HUES64 (cell line): ENCODE data around the gene TMED7.

ENCODE experiments used
- H3K27ac ChIP-seq: 2 replicates; pipeline ENCODE4 v1.7.0; 2013; ENCODE audit warnings: low read depth, low read length, inconsistent platforms
- H3K27me3 ChIP-seq: 2 replicates; pipeline ENCODE4 v1.6.1; 2013; ENCODE audit warnings: mild to moderate bottlenecking, low read length; ENCODE audit not compliant: insufficient read depth
- H3K36me3 ChIP-seq: 2 replicates; pipeline ENCODE4 v1.6.1; 2013; ENCODE audit warnings: mild to moderate bottlenecking, low read length; ENCODE audit not compliant: insufficient read depth
- H3K4me1 ChIP-seq: 2 replicates; pipeline ENCODE4 v1.6.1; 2013; ENCODE audit warnings: mild to moderate bottlenecking, low read length, moderate library complexity; ENCODE audit not compliant: insufficient read depth
- H3K4me3 ChIP-seq: 2 replicates; pipeline ENCODE4 v1.5.1; 2013; ENCODE audit warnings: mild to moderate bottlenecking, low read length, moderate library complexity
- H3K9ac ChIP-seq: 2 replicates; pipeline ENCODE4 v1.6.1; 2013; ENCODE audit warnings: mild to moderate bottlenecking, low read depth, low read length
- H3K9me3 ChIP-seq: 2 replicates; pipeline ENCODE4 v1.6.1; 2013; ENCODE audit warnings: low read depth, low read length; ENCODE audit not compliant: insufficient read depth
- WGBS: fragments of 150-250, 120-280 bp; methylation state at CpG from one replicate; pipeline ENCODE4 v1.1.7; 2013; ENCODE audit warnings: missing lambda C conversion rate; 5-methylcytosine and 5-hydroxymethylcytosine counted together

TMED7 gene

GRCh38 chr5:115601701-115602590 lies 23.9 kb downstream of the TMED7 start, which contains the start of gene TICAM2:
Gene TICAM2, minus strand, starts transcription at chr5:115602479. Its CDS starts 21,223 bp downstream, at chr5:115581256.
- H3K36me3 ChIP-seq, result no peaks in the 10 kb centered on the region
- H3K4me1 ChIP-seq, result peaks cover 22% of the 10 kb centered on the region
- peak within 1 kb of the TSS; percentile 50 for H3K9ac ChIP-seq
- 3% methylated on average over 71 of the region's 71 CpGs for WGBS
- H3K4me3 ChIP-seq, result peak within 1 kb of the TSS; percentile 58
- H3K27ac ChIP-seq, result no peak within 1 kb of the TSS
- H3K9me3 ChIP-seq, result no peaks in the 10 kb centered on the region
- no peaks in the 10 kb centered on the region for H3K27me3 ChIP-seq

- WGBS, result 86% methylated on average over 3 of the region's 3 CpGs
- Histone ChIP-seq H3K27me3 (no peaks in the 10 kb centered on the region), H3K36me3 (no peaks in the 10 kb centered on the region), H3K4me3 (no peak overlapping the region), H3K9me3 (no peaks in the 10 kb centered on the region), H3K27ac (no peak overlapping the region), H3K9ac (no peak overlapping the region), H3K4me1 (peaks cover 22% of the 10 kb centered on the region)
These were observed 25.1 kb downstream of the TMED7 start for GRCh38 chr5:115600766-115601165.

- Histone ChIP-seq H3K36me3 (no peaks in the 10 kb centered on the region), H3K9me3 (no peaks in the 10 kb centered on the region), H3K27ac (no peak overlapping the region), H3K9ac (no peak overlapping the region), H3K4me3 (no peak overlapping the region), H3K27me3 (no peaks in the 10 kb centered on the region), H3K4me1 (peaks cover 22% of the 10 kb centered on the region)
- WGBS, result 80% methylated on average over 2 of the region's 2 CpGs
These were observed 25.9 kb downstream of the TMED7 start for GRCh38 chr5:115599924-115600323.

GRCh38 chr5:115599502-115599901 lies 26.3 kb downstream of the TMED7 start:
- Histone ChIP-seq H3K36me3 (no peaks in the 10 kb centered on the region), H3K27ac (no peak overlapping the region), H3K4me1 (peaks cover 22% of the 10 kb centered on the region), H3K4me3 (no peak overlapping the region), H3K9ac (no peak overlapping the region), H3K9me3 (no peaks in the 10 kb centered on the region), H3K27me3 (no peaks in the 10 kb centered on the region)
- WGBS, result 96% methylated on average over 1 of the region's 1 CpG

DNA sequence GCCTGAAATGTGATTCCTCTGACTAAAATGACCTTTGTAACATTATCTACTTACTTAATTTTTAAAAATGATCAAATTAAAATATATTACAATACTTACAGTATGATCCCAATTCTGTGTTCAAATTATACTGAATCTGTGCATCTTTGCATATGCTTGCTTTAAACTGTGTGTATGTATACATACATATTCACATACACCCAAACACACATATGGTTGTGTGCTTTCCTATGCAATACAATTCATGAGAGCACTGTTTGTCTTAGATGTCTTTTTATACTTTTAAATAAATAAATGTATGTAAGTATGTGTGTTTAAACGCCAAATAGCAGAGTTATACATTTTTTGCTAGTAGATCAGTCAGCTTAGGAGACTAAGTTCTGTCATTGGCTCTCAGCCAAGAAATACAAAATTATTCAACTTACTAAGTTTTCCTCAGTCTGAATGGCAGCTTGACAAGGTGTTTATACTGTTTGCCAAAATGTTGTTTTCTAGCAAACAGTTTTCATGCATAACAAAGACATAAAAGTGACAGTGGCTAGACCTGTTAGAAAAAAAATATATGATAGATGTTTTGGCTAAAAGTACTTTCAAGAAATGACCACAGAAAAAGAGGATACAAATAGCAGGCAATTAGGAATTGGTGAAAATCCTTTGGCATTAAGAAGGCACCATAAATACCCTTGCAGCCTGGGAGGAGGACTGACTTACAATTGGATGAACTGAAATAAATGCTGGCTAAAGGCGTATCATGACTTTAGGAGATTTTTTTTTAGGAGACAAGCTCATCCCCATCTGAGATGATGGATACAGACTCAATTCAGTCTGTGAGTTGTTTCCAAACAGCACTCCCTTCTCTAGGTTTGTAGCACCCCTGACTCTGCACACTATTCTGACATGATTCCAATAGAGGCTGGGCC lies 31.4 kb downstream of the TMED7 start:
- Histone ChIP-seq H3K9me3 (no peaks in the 10 kb centered on the region), H3K4me1 (no peaks in the 10 kb centered on the region), H3K27me3 (no peaks in the 10 kb centered on the region), H3K4me3 (no peak overlapping the region), H3K9ac (no peak overlapping the region), H3K27ac (no peak overlapping the region), H3K36me3 (no peaks in the 10 kb centered on the region)
- 86% methylated on average over 2 of the region's 2 CpGs for WGBS

DNA sequence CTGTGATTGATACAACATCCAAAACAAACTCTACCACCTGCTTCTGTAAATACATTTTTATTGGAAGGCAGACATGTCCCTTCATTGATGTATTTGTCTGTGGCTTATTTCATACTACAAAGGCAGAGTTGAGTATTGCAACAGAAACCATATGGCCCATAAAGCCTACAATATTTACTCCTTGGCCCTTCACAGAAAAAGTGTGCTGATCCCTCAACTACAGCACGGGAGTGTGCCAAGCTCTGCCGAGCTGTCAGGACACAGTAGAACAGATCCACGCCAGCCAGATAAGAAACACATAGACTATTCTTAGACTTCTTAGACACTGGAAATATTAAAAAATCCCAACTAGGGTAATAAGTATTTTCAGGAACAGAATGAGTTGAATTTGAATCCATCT lies 36.8 kb downstream of the TMED7 start:
- WGBS, result 92% methylated on average over 3 of the region's 3 CpGs
- no peaks in the 10 kb centered on the region for H3K36me3 ChIP-seq
- H3K27ac ChIP-seq, result no peak overlapping the region
- no peaks in the 10 kb centered on the region for H3K4me1 ChIP-seq
- no peaks in the 10 kb centered on the region for H3K9me3 ChIP-seq
- no peak overlapping the region for H3K4me3 ChIP-seq
- no peak overlapping the region for H3K9ac ChIP-seq
- H3K27me3 ChIP-seq, result no peaks in the 10 kb centered on the region

GRCh38 chr5:115588640-115589039 lies 37.2 kb downstream of the TMED7 start:
- Histone ChIP-seq H3K27me3 (no peaks in the 10 kb centered on the region), H3K4me1 (no peaks in the 10 kb centered on the region), H3K27ac (no peak overlapping the region), H3K9ac (no peak overlapping the region), H3K9me3 (no peaks in the 10 kb centered on the region), H3K36me3 (no peaks in the 10 kb centered on the region), H3K4me3 (no peak overlapping the region)
- WGBS, result 88% methylated on average over 4 of the region's 4 CpGs

- Histone ChIP-seq H3K27me3 (no peaks in the 10 kb centered on the region), H3K4me3 (no peak overlapping the region), H3K9ac (no peak overlapping the region), H3K9me3 (no peaks in the 10 kb centered on the region), H3K4me1 (peaks cover 6% of the 10 kb centered on the region), H3K36me3 (no peaks in the 10 kb centered on the region), H3K27ac (no peak overlapping the region)
- WGBS, result 76% methylated on average over 4 of the region's 6 CpGs
These were observed 39.2 kb downstream of the TMED7 start for GRCh38 chr5:115586525-115587146.

- Histone ChIP-seq H3K4me3 (no peak overlapping the region), H3K9me3 (no peaks in the 10 kb centered on the region), H3K27me3 (no peaks in the 10 kb centered on the region), H3K9ac (no peak overlapping the region), H3K36me3 (no peaks in the 10 kb centered on the region), H3K4me1 (peaks cover 6% of the 10 kb centered on the region), H3K27ac (no peak overlapping the region)
- 94% methylated on average over 1 of the region's 1 CpG for WGBS
These were observed 40.6 kb downstream of the TMED7 start for GRCh38 chr5:115585265-115585664.

DNA sequence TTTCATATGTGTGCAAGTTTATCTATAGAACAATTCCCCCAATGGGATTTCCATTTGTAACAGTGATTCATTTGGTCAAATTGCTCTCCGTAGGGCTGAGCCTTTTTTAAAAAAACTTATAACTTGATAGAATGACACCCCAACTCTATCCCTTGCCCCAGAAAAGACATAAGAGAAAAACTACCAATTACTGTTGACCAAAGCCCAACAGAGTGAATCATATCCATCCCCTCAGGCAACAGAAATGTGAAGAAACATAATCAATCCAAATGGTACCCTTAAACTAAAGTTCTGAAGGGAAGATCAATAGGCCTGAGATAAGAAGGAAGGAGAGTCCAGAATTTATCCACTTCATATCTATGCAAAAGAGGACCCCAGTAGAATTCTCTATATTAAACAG lies 41.3 kb downstream of the TMED7 start:
- Histone ChIP-seq H3K9ac (no peak overlapping the region), H3K4me3 (no peak overlapping the region), H3K36me3 (no peaks in the 10 kb centered on the region), H3K9me3 (no peaks in the 10 kb centered on the region), H3K27ac (no peak overlapping the region), H3K4me1 (peaks cover 6% of the 10 kb centered on the region), H3K27me3 (no peaks in the 10 kb centered on the region)
- WGBS, result 100% methylated on average over 1 of the region's 1 CpG

GRCh38 chr5:115583474-115583873 lies 42.4 kb downstream of the TMED7 start:
- H3K36me3 ChIP-seq, result no peaks in the 10 kb centered on the region
- H3K4me1 ChIP-seq, result peaks cover 6% of the 10 kb centered on the region
- WGBS, result 81% methylated on average over 3 of the region's 3 CpGs
- H3K27me3 ChIP-seq, result no peaks in the 10 kb centered on the region
- H3K9ac ChIP-seq, result no peak overlapping the region
- no peaks in the 10 kb centered on the region for H3K9me3 ChIP-seq
- H3K27ac ChIP-seq, result no peak overlapping the region
- no peak overlapping the region for H3K4me3 ChIP-seq
